HCT116 (cell line): ENCODE results near the gene C11orf87. TPM values are rescaled to one million over a fixed set of nuclear protein-coding genes. Genes with fewer than 3 reads are reported as not detected.

Experiments
- ATAC-seq: fragments of 200-7000 bp; cut with Tn5 transposase; 2 replicates; pipeline ENCODE4 v1.9.1; 2020; ENCODE audit warnings: mild to moderate bottlenecking, moderate library complexity
- BruUV-seq: library from RNA; stranded (reverse); fragments of 400-500 nt; replicated peaks from 2 replicates; lab custom pipeline; 2021; lab: Mats Ljungman, UMichigan
- CTCF ChIA-PET: fragments of 300-600 bp; sonication (Branson Sonifier 250); formaldehyde crosslinking; loops from one replicate; lab custom pipeline; 2021; ENCODE audit warnings: antibody characterized with exemption; lab: Charles Lee
- POLR2A ChIA-PET: fragments of 300-600, 350-600 bp; sonication (Branson Sonifier 250); formaldehyde crosslinking; loops from one replicate; lab custom pipeline; 2021; ENCODE audit warnings: antibody characterized with exemption; lab: Charles Lee
- RAD21 ChIA-PET, 2 experiments: fragments of 300-600 bp; sonication (Branson Sonifier 250); formaldehyde crosslinking; loops; one replicate each; lab custom pipeline; 2023; ENCODE audit warnings: low total read pairs in 2 of 2; ENCODE audit not compliant: uncharacterized antibody in 2 of 2, unreplicated experiment in 2 of 2, low non-redundant PET in 1 of 2; lab: Charles Lee
- DNase-seq: peaks from one replicate; pipeline ENCODE4 v3.0.0-alpha.2; 2010; ENCODE audit warnings: low read depth, low spot score
- H2AFZ ChIP-seq: fragments of 200-600 bp; shearing (Covaris generic), sonication (generic); 2 replicates; pipeline ENCODE4 v1.6.1; 2017; ENCODE audit warnings: low read depth, mixed run types, mixed read lengths, antibody characterized with exemption, low read length; ENCODE audit not compliant: poor library complexity, severe bottlenecking
- H3K27ac ChIP-seq: 2 replicates; pipeline ENCODE4 v1.5.1; 2012; ENCODE audit warnings: low read depth, low read length
- H3K27me3 ChIP-seq: fragments of 200-600 bp; sonication (generic); 2 replicates; pipeline ENCODE4 v1.6.1; 2016; ENCODE audit warnings: mixed run types, low read length, mixed read lengths; ENCODE audit not compliant: insufficient read depth
- H3K36me3 ChIP-seq, 2 experiments: fragments of 200-500 bp in 1 of 2; fragments of 200-600 bp in 1 of 2; sonication (Bioruptor generic) in 1 of 2; sonication (generic) in 1 of 2; 2 replicates each; pipeline versions ENCODE4 v1.5.1 to v1.6.1; 2014 to 2016; ENCODE audit warnings: low read length in 2 of 2, inconsistent platforms in 1 of 2, mixed read lengths in 1 of 2, mixed run types in 1 of 2; ENCODE audit not compliant: insufficient read depth in 2 of 2, control insufficient read depth in 1 of 2
- H3K4me1 ChIP-seq, 2 experiments: fragments of 200-600 bp in 1 of 2; sonication (generic) in 1 of 2; 2 replicates each; pipeline versions ENCODE4 v1.5.1 to v1.6.1; 2012 to 2017; ENCODE audit warnings: low read length in 2 of 2, inconsistent platforms in 1 of 2, mild to moderate bottlenecking in 1 of 2, mixed read lengths in 1 of 2, mixed run types in 1 of 2, moderate library complexity in 1 of 2; ENCODE audit not compliant: insufficient read depth in 2 of 2, control insufficient read depth in 1 of 2
- H3K4me2 ChIP-seq: fragments of 200-600 bp; sonication (generic); 2 replicates; pipeline ENCODE4 v1.6.1; 2017; ENCODE audit warnings: mixed run types, low read length, mixed read lengths
- H3K4me3 ChIP-seq, 2 experiments: fragments of 200-600 bp in 1 of 2; sonication (generic) in 1 of 2; replicated peaks in 1 of 2; 2 replicates each; pipeline ENCODE4 v1.5.1; 2011 to 2016; ENCODE audit warnings: low read length in 2 of 2, control low read depth in 1 of 2, low read depth in 1 of 2, mild to moderate bottlenecking in 1 of 2, mixed read lengths in 1 of 2, mixed run types in 1 of 2
- H3K79me2 ChIP-seq: fragments of 200-600 bp; sonication (generic); 2 replicates; pipeline ENCODE4 v1.6.1; 2017; ENCODE audit warnings: mild to moderate bottlenecking, mixed run types, low read length, moderate library complexity, mixed read lengths; ENCODE audit not compliant: insufficient read depth
- H3K9ac ChIP-seq: fragments of 200-600 bp; sonication (generic); 2 replicates; pipeline ENCODE4 v1.6.1; 2016; ENCODE audit warnings: low read length, mixed read lengths
- H3K9me2 ChIP-seq: fragments of 200-600 bp; sonication (generic), shearing (Covaris generic); 2 replicates; pipeline ENCODE4 v1.6.1; 2017; ENCODE audit warnings: mixed run types, mild to moderate bottlenecking, moderate library complexity; ENCODE audit not compliant: insufficient read depth
- H3K9me3 ChIP-seq, 2 experiments: fragments of 200-500 bp in 1 of 2; fragments of 200-600 bp in 1 of 2; sonication (Bioruptor generic) in 1 of 2; sonication (generic) in 1 of 2; 2 replicates each; pipeline ENCODE4 v1.6.1; 2014 to 2017; ENCODE audit warnings: low read length in 2 of 2, mixed read lengths in 2 of 2, inconsistent platforms in 1 of 2, low read depth in 1 of 2, mild to moderate bottlenecking in 1 of 2, mixed run types in 1 of 2, moderate library complexity in 1 of 2; ENCODE audit not compliant: control insufficient read depth in 1 of 2, insufficient read depth in 1 of 2
- H4K20me1 ChIP-seq: fragments of 200-600 bp; sonication (generic), shearing (Covaris generic); 2 replicates; pipeline ENCODE4 v1.6.1; 2017; ENCODE audit warnings: mixed run types, mild to moderate bottlenecking, moderate library complexity; ENCODE audit not compliant: insufficient read depth
- ELF1 ChIP-seq: IDR thresholded peaks from 2 replicates; pipeline ENCODE4 v1.6.1; 2012; ENCODE audit warnings: low read depth, borderline replicate concordance
- EZH2 ChIP-seq: fragments of 200-600 bp; sonication (generic); IDR thresholded peaks from 2 replicates; pipeline ENCODE4 v1.6.1; 2017; ENCODE audit warnings: antibody characterized with exemption, mixed run types
- FOSL1 ChIP-seq: IDR thresholded peaks from 2 replicates; pipeline ENCODE4 v1.6.1; 2012; ENCODE audit warnings: low read depth
- RAD21 ChIP-seq: IDR thresholded peaks from 2 replicates; pipeline ENCODE4 v1.6.1; 2012; ENCODE audit warnings: low read depth, mild to moderate bottlenecking
- REST ChIP-seq: IDR thresholded peaks from 2 replicates; pipeline ENCODE4 v1.6.1; 2012; ENCODE audit warnings: low read depth
- SIN3A ChIP-seq: IDR thresholded peaks from 2 replicates; pipeline ENCODE4 v1.6.1; 2012; ENCODE audit warnings: low read depth
- TCF7L2 ChIP-seq: IDR thresholded peaks from 2 replicates; pipeline ENCODE4 v1.7.0; 2011; ENCODE audit warnings: borderline replicate concordance, inconsistent platforms; ENCODE audit not compliant: insufficient read depth, insufficient read length; ENCODE audit errors: extremely low read depth
- intact Hi-C: fragments of 100-400 bp; cut with micrococcal nuclease; formaldehyde crosslinking; loops from 2 replicates; pipeline ENCODE4 v1.10.0; 2022
- total RNA-seq: library from RNA; stranded (reverse); gene quantifications from one replicate; pipeline ENCODE4 v1.2.1, GENCODE V29; 2021; ENCODE audit not compliant: unreplicated experiment

C11orf87 gene
- total RNA-seq, 1 experiment from 2014 or later, result 0.05 TPM

GRCh38 chr11:109433753-109434256 is 11.8 kb downstream of the C11orf87 start:
- no peak overlapping the region for H3K9ac ChIP-seq
- no peak for DNase-seq
- H3K79me2 ChIP-seq, result no peaks in the 10 kb centered on the region
- TF ChIP-seq RAD21 (no peak), EZH2 (no peak)
- no peak overlapping the region for H3K27ac ChIP-seq
- POLR2A ChIA-PET, result no interaction called here
- H3K4me3 ChIP-seq, result no peak overlapping the region
- CTCF ChIA-PET, result no interaction called here
- no peak overlapping the region for H2AFZ ChIP-seq
- no peak for ATAC-seq
- H3K4me1 ChIP-seq, result no peaks in the 10 kb centered on the region
- H3K9me2 ChIP-seq, result no peaks in the 10 kb centered on the region
- RAD21 ChIA-PET, result no interaction called here
- H3K27me3 ChIP-seq, result no peaks in the 10 kb centered on the region
- no peaks in the 10 kb centered on the region for H4K20me1 ChIP-seq
- intact Hi-C loops, result no loop called here
- H3K9me3 ChIP-seq, result no peaks in the 10 kb centered on the region
- no TSS peak for BruUV-seq
- H3K36me3 ChIP-seq, result no peaks in the 10 kb centered on the region
- H3K4me2 ChIP-seq, result no peak overlapping the region

GRCh38 chr11:109435121-109435742 is 13.2 kb downstream of the C11orf87 start:
- Histone ChIP-seq H3K79me2 (no peaks in the 10 kb centered on the region), H2AFZ (no peak overlapping the region), H3K9ac (no peak overlapping the region), H3K9me2 (no peaks in the 10 kb centered on the region), H3K4me1 (no peaks in the 10 kb centered on the region), H3K9me3 (no peaks in the 10 kb centered on the region), H3K27me3 (no peaks in the 10 kb centered on the region), H3K27ac (no peak overlapping the region)
- RAD21 ChIA-PET, result no interaction called here
- BruUV-seq, result no TSS peak
- POLR2A ChIA-PET, result no interaction called here
- TF ChIP-seq TCF7L2 (no peak), FOSL1 (no peak), SIN3A (no peak), REST (no peak), ELF1 (no peak)
- TF ChIP-seq, all 23 proteins: peak for 0
- intact Hi-C loops, result no loop called here
- H3K4me3 ChIP-seq, result no peak overlapping the region
- ATAC-seq, result no peak
- no peak overlapping the region for H3K4me2 ChIP-seq
- no peaks in the 10 kb centered on the region for H3K36me3 ChIP-seq
- no peaks in the 10 kb centered on the region for H4K20me1 ChIP-seq
- CTCF ChIA-PET, result no interaction called here
- no peak for DNase-seq
